Activated CD8-positive, alpha-beta memory T cell treated with anti-CD3 and anti-CD28 coated beads, Interleukin-2, amount 50 U/mL, for 4 hours (primary cell): ENCODE measurements around the gene FAU.

Experiments used
- DNase-seq: peaks from one replicate; pipeline ENCODE4 v3.0.0-alpha.2; 2020

FAU gene

DNA sequence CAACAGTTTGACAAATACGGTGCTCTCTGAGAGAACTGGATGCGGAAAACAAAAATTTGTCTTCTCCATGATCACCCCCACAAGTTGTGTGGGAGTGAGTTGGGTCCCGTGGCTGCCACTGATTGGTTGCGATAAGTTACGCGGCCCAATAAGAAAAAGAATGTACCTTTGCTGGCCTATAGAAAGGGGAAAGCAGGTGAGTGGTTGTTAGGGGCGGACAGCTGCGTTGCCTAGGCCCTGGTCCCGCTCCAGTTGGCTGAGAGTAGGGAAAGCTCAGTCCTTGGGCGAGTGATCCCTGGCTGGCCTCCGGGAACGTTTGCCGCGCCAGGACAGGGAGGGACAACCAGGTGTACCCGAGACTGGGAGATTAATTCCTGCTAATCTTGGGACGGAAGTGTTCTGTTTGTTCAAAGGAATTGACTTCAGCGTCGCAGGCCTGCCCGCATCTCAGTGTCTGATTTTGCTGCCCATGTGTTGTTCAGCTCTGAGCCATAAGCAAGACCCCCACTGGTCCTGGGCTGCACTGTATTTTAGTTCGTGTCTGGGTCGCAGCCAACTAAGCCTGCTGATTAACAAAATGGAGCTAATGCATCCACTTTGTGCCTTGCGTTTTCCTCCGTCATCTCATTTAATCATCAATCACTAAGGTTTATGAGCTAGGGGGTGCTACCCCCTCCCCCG is 13.2 kb upstream of the FAU start:
- DNase-seq: peak; percentile 78

- peak; percentile 92 for DNase-seq
Observed at GRCh38 chr11:65134240-65134951, 12.5 kb upstream of the FAU start, which contains the start of gene SYVN1. SYVN1 (minus strand) TSS chr11:65134519; CDS start chr11:65133601, 918 bp downstream.

DNA sequence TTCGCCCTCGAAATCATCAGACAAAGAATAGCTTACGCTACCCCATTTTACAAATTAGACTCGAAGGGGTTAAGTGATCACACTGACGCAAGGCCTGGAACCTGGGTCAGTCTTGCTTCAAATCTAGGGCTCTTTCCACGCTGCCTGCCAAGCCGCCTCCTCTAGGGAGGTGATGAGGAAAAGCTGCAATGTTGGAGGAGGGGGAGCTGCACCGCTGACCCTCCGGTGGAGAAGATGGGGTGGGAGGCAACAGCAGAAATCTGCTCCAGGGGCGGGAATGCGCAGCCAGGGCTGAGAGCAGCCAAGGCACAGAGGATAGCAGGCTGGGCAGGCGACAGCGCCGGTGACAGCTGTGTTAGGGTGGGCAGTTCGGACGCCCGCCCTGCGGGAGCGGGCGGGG is 11.8 kb upstream of the FAU start:
- DNase-seq: no peak

DNA sequence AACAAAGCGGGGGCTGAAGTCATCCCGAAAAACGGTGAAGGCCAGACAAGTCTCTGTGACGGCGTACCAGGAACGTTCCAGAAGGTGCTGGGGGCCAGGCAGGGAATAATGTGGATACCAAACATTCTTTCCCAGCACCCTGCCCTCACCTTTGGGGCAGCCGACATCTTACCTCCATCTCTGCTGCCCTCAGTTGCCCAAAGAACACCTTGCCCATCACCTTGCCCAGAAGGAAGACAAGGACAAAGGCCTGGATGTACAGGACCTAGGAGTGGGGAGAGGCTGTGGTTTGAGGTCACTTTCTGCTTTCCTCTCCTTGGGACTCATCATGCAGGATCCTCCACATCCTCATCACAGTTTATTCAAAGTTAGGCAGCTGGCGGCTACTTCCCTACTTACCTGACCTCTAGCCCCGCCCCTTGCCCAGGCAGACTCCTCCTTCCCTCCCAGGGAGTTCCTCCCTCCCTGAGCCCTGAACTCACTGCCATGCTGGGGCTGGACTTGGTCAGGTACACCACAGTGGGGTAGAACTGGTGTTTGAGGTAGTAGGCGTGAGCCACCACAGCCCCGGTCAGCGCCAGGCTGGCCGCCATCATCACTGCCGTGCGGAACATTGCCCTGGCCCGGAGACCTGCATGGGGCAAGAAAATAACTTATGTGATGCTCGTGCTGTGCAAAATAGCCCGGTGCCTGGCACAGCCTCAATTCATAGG is 11.2 kb upstream of the FAU start:
- no peak for DNase-seq

GRCh38 chr11:65132238-65132987 is 10.5 kb upstream of the FAU start:
- no peak for DNase-seq

DNA sequence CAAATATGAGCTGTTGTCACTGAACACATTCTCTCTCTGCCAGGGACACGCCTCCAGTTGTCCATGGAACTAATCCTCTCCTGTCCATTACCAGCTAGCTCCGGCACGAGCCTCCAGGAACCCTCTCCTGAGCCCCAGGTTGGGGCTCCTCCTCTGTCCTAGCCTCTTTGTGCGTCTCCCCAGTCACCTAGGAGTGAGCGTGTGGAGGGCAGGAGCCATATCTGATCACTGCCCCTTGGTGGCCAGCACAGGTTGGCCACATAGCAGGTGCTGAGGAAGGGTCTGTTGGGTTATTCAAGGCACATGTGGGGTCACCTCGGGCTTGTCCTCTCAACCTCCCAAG is 9.9 kb upstream of the FAU start:
- DNase-seq: no peak

DNA sequence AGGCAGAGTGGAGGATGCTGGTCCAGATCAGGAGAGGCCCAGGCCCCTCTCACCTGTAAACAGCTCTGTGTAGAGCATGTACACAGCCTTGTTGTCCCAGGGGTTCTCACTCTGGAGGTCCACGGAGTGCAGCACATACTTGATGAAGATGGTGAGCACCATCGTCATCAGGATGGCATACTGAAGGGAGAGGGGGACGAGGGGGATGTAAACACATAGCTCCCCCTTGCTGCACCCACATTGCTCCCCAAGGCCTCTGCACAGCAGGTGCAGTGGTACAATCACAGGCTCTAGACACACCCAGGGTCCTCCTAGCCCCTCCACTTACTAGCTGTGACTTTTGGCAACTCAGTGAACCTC is 9.5 kb upstream of the FAU start:
- no peak for DNase-seq

GRCh38 chr11:65130631-65131416 is 8.9 kb upstream of the FAU start:
- no peak for DNase-seq

- no peak for DNase-seq
Observed at GRCh38 chr11:65129649-65130441, 7.9 kb upstream of the FAU start.

- DNase-seq: no peak
Observed at GRCh38 chr11:65128182-65129145, 6.5 kb upstream of the FAU start.

GRCh38 chr11:65127473-65128181 is 5.7 kb upstream of the FAU start:
- DNase-seq: no peak

GRCh38 chr11:65126624-65127274 is 4.8 kb upstream of the FAU start:
- DNase-seq: no peak

DNA sequence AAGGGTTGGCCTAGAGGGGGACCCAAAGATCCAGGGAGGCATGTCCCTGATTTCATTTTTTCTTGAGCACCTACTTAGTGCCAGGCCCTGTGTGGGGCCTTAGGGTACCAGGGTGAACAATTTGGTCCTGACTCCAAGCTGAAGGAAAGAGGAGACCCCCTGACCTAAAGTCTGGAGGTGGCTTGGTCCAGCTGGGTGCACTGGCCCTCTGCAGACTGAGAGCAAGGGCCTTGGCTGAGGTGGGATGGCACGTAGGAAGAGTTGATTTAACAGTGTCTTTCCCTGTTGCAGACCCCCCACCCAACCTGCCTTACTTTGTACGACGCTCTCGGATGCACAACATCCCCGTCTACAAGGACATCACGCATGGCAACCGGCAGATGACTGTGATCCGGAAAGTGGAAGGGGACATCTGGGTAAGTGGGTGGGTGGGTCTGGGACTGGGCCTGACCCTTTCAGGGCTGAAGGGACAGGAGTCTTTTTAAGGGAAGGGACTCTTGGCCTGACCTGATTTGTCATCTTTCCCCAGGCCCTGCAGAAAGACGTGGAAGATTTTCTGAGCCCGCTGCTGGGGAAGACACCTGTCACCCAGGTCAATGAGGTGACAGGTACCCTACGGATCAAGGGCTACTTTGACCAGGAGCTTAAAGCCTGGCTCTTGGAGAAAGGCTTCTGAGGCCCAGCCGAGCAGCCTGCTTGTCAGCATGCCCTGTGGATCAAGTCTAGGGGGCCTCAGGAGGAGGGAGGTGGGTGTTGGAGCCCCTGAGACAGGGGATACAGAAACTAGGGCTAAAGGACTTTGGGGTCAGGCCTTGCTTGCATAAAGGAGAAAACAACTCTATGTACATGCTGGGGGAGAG is 3.5 kb upstream of the FAU start:
- DNase-seq: no peak

DNA sequence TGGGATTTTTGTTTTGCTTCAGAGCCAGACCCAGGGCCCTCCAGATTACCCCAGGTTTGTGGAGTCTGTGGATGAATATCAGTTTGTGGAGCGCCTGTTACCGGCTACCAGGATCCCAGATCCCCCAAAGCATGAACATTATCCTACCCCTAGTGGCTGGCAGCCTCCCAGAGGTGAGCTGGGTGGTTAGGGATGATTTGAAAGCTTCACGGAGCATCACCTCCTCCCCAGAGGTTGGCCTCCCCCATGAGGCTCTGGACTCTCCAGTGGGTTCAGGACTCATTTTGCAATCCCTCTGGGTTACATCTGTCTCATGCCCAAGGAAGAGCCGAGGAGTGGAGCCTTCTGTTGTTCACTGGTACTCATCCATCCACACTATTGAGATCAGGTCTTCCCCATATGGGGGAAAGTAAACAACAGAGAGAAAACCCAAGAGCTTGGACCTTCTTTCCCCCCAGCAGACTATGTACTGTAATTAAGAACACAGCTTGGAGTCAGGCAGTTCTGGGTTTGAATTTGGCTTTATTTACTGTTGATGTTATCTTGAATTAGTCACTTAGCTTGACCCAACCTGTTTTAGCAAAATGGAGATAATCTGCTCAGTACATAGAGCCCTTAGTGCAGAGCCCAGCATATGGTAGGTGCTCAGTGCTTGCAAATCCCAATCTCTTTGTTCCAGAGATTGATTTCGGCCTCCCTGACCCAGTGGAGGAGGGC is 2.7 kb upstream of the FAU start:
- DNase-seq: no peak

- no peak for DNase-seq
Observed at GRCh38 chr11:65121447-65121864, 478 bp downstream of the FAU start.

GRCh38 chr11:65120831-65121230 is 1.1 kb downstream of the FAU start:
- no peak for DNase-seq

DNA sequence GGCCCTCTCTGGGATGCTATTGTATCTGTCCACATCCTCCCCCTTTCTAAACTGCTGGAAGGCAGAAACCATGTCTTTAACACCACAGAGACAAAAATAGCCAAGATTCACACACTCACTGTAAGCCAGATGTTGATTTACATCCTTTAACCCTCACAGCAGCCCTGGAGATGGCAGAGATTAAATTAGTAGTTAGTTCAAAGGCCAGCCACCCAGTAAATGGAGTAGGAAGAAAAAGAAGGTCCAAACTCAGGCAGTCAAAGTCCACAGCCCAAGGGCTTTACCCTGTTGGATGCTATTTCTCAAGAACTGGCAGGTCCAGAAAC is 2.3 kb downstream of the FAU start:
- DNase-seq: no peak
